GM15510 (cell line): Measurements from ENCODE around the gene CD160.

Experiments
- POLR2A ChIP-seq: IDR thresholded peaks from 3 replicates; pipeline ENCODE4 v1.6.1; 2011; ENCODE audit warnings: borderline replicate concordance; ENCODE audit not compliant: insufficient read length; ENCODE audit errors: extremely low read depth

CD160 gene, protein sequence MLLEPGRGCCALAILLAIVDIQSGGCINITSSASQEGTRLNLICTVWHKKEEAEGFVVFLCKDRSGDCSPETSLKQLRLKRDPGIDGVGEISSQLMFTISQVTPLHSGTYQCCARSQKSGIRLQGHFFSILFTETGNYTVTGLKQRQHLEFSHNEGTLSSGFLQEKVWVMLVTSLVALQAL

DNA sequence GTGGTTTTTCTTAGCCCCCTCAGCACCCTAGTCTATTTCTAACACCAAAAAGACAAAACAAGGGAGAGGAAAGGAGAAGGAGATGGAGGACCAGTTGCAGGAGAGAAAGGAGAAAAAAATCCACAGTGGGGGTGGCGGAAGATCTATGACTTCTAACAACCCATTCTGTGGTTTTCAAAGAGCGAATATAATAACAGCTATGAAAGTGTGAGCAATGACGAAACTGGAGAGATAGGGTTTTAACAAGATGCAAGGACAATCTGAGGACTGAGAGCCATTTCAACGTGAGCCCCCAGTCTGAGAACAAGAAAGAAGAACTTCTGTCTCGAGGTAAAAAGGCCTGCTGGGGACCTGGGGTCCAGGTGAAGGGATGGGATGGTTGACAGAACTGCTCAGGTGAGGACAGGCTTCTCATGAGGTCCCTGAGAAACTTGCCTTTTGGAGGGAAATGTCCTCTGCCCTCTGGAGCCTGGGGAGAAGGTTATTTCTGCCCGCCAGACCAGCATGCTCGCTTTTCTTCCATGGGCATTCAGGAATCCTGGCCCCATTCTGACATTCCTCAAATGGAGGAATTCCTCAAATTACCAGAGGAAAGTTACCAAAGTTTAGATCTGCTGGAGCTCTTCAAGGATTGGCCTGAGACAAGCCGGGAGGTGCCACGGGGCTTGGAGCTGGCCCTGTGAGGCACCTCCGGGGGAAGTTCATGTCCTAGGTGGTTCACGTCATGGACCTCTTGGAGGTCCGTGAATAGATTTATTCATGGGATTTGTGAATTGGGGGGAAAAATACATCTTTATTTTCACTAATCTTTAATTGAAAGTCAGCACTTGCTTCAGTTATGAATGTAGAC is at the start of gene CD160:
Gene CD160 (plus strand): TSS at position 270 of the 850 bp plus-strand sequence. CDS start 8,829 bp downstream, outside the sequence.
- TF ChIP-seq POLR2A: no peak

DNA sequence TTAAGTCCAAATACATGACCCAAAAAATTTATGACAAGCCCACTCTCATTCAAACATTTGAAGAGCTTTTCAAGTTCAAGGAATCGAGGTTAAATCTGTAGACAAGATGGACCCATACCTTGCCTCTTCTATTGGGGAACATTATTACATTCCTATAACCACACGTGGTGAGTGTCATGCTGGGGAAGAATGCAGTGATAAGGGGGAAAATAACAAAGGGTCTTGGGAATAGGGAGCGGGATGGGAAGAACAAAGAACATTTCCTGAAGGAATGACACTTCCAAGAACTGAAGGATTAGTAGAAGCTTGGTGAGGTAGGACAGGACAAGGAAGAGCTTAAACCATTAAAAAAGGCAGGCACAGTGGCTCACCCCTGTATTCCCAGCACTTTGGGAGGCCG is 31.0 kb upstream of the CD160 start:
- no peak for TF ChIP-seq POLR2A

DNA sequence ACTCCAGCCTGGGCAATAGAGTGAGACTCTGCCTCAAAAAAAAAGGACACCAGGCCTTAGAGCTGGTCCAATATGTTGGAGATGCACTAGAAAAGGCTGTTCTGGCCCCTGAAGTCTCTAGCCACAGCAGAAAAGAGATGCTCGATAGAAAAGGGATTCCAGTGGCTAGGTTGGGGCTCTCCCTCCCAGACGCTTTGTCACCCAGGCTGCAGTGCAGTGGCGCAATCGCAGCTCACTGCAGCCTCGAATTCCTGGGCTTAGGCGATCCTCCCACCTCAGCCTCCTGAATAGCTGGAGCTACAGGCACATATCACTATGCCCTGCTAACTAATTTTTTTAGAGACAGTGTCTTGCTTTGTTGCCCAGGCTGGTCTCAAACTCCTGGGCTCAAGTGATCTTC is 30.4 kb upstream of the CD160 start:
- no peak for TF ChIP-seq POLR2A

DNA sequence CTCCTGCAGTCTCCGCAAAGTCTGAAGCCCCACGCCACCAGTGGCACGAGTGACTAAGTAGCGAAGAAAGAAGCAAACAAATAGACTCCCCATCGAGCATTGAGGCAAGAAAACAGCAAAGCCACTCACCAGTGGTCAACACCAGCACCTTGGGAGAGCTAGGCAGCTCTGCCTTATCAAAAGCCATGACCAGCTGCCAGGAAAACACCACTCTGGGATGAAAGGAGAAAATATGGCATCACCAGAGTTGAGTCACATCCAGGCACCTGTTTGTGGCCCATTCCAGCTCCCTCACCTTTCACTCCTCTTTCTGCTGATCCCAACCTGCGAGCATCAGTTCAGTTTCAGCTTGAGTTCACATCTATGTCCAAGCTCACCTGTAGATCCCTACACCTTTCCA is 29.4 kb upstream of the CD160 start:
- TF ChIP-seq POLR2A: no peak

DNA sequence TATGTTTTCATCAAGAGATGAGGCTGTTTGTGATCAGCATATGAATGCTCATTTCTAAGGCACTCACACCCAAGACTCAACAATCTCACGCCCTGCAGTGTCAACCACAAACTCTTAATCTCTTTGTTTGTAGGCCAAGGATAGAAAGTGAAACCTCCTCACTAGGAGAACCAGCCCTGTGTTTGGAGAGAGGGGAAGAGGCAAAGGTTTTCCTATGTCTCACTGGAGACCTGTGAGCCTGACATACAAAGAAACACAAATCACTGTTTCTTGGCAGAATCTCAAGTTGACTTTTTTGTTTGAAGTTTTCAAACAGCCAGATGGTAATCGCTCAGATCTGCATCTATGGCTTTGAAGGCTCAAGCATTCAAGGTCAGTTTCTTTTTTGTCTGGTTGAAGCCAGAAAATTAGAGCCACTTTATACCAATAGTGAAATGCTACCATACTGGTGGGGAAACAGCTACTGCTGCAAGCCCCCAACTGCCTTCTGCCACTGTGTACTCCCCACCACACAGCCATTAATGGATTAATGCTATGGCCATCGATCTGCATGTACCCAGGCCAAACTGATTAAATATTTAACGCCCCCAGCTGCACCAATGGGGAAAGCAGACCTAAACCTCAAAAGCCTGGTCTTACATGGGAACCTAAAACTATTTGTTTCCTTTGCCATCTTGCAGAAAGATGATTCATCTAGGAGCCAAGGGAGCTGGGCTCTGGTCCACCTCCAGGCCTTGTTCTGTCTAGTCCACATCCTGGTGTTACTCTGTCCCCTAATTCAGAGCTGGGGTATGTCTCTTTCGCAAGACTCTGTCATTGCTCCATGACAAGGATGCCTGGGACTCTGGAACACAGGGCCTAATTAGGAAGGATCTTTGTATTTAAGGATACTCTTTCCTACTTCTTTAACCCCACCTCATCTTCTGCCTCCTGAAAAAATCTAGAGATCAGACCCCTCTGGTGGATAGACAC is 28.4 kb upstream of the CD160 start:
- no peak for TF ChIP-seq POLR2A

DNA sequence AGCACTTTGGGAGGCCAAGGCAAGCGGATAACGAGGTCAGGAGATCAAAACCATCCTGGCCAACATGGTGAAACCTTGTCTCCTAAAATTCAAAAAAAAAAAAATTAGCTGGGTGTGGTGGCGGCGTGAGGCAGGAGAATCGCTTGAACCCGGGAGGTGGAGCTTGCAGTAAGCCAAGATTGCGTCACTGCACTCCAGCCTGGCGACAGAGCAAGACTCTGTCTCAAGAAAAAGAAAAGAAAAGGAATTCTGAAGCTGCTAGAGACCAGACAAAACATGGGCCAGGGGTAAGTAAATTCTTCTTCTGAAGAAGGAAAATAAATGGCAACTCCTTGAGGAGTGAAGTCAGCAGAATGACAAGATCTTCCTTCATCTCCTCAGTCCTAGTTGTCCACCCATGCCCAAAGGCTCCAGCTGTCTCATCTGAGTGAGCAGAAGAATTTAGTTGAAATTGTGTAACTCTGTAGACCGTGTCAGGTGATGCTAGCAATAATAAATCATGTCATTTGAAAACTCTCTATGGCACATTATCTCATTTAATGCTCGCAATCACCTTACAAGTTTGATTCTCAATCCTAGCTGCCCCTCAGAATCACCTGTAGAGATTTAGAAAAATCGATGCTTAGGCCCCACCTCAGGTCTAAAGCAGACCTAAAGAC is 26.4 kb upstream of the CD160 start:
- no peak for TF ChIP-seq POLR2A

DNA sequence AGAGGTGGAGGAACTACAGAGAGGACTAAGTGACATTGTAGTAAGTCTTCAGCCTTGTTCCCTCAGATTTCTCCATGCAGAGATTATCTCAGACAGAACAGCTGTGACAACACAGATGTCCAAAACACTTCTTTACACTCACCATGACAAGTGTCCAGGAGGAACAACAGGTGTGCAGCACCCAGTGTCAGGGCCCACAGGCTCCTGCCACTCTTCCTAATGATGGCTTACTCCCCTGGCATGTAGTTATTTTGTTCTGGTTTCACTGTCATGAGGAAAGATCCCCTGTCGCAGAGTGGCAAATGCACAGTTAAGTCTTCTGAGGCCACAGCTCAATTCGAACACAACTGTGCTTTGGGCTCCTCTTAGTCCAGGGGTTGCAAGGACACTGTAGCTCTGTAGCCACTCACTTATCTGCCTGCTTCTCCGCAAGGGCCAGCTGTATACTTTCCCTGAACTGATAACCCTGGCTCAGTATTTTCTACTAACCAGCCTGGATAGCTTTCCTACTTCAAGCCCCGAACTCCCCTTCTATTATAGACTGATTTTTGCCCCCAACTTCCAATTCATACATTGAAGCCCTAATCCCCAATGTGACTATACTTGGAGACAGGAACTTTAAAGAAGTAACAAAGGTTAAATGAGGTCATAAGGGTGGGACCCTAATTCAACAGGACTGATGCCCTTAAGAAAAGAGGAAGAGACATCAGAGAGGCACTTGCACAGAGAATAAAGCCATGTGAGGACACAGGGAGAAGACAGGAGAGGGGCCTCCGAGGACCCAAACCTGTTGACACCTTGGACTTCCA is 23.3 kb upstream of the CD160 start:
- no peak for TF ChIP-seq POLR2A

DNA sequence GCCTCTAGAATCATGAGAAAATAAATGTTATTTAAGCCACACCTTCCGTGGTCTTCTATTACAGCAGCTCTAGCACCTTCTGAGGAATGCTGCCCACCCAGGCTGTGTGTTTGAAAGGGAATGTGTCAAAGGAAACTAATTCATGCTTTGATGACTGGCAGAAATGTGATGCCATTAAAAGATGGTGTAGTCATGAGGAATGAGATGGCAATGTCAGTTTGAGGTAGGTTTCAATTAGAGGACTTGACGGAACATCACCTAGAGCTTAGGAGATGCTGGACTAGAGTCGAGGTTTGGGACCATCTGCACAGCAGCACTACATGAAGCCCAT is 22.7 kb upstream of the CD160 start:
- TF ChIP-seq POLR2A: no peak

DNA sequence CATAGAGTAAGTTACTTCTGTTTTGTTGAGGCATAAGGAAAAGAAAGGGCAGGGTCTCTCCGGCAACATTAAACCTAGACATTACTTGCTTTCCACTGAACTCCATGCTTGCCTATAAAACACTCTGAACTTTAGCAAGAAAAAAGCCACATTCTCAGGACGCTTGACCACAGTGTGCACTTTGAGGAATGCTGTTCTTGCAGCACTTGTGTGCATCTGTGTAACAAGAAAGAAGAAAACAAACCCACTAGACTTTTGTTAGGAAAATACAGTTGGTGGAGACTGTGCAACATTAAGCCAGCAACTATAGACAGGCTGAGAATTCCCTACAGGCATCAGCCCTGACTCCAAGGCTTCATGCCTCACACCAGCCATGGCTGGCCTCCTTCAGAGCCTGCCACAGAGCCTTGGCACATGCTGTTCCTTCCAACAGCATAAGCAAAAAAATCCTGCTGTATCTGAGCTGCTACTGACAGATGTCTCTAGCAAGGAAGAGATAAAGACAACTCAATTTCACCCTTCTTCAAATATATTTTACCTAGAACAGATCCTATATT is 17.9 kb upstream of the CD160 start:
- no peak for TF ChIP-seq POLR2A

DNA sequence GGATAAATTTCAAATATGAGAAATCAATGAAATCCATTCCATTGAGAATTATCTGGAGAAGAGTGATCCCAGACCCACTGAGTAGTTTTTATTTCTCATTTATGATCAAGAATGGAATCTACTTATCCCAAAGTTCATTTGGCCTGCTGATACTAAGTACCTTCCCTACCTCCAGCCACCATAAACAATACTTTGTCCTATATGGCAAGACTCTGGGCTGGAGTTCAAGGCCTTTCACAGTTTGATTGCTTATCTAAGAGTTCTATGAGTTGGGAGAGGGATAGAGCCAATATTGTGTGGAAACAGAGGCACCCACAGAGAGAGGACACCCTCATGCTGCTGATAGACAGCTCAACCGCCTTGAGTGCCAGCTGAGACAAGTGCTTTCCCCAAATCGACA is 17.2 kb upstream of the CD160 start:
- no peak for TF ChIP-seq POLR2A

DNA sequence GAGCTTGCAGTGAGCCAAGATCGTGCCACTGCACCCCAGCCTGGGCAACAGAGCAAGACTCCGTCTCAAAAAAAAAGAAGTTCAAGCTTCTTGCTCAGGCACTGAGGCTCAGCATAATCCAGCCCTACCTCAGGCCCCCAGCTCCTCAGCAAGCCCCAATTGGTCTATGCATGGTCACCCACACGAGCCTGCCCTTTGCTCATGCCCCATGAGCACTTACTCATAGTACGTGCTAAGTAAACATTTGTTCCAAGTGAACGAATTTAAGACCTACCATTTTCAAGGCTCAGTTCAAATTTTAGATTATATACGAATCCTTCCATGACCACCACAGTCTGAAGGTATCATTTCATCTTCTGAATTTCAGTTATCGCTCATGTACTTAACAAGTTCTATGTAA is 16.5 kb upstream of the CD160 start:
- no peak for TF ChIP-seq POLR2A

DNA sequence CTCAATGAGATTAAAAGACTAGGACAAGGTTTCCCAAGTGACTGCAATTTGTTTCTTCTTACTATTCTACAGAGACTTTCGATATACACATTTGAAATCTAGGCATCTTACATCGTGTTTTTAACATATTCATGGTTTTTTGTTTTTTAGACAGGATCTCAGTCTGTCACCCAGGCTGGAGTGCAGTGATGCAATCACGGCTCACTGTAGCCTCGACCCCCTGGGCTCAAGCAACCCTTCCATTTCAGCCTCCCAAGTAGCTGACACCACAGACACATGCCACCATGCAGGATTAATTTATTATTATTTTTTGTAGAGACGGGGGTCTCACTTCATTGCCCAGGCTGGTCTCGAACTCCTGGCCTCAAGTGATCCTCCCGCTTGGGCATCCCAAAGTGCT is 13.7 kb upstream of the CD160 start:
- TF ChIP-seq POLR2A: no peak

DNA sequence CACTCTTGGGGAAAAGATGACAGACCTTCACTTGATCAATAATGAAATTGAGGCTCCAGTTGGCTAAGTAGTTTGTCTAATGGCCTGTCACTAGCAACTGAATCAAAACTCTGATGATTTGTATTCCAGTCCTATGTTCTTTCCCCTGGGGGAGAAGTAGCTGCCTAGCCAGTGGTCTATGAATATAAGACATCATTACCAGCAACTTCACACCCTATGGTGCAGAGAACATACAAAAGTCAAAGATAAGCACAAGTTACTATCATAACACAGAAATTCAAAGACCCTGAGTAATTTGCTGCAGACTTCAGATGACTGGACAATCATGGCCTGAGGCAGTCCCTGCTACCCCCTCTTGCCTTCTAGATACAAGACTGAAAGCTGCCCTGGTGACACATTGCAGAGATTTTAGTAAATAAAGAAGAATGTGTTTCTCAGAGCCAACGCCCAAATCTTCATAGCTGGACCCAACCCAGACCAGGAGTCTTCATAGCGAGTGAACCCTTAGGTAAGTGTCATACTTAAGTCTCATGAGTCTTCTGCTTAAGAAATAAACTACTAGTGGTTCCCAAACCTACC is 13.1 kb upstream of the CD160 start:
- TF ChIP-seq POLR2A: no peak
